RWPE2 (cell line): ENCODE data around the gene NRF1.
"Not testable (repeated sequence)": the region's sequence is repeated elsewhere in the genome, so short reads cannot be mapped to it uniquely, and the experiment has no call there.

Experiments used
- ATAC-seq: fragments of 200-7000 bp; cut with Tn5 transposase; 3 replicates; pipeline ENCODE4 v1.9.1; 2021; ENCODE audit warnings: low read depth
- DNase-seq: peaks from one replicate; pipeline ENCODE4 v3.0.0-alpha.2; 2020; ENCODE audit warnings: low spot score
- H3K27ac ChIP-seq: fragments of 450-650 bp; 2 replicates; pipeline ENCODE4 v1.5.1; 2017; ENCODE audit warnings: mild to moderate bottlenecking; ENCODE audit not compliant: poor library complexity, severe bottlenecking
- H3K27me3 ChIP-seq: fragments of 250-450 bp; sonication (Bioruptor Pico); 2 replicates; pipeline ENCODE4 v1.5.1; 2021; ENCODE audit warnings: mild to moderate bottlenecking, moderate library complexity; ENCODE audit not compliant: insufficient read depth, poor library complexity, severe bottlenecking
- H3K36me3 ChIP-seq: fragments of 250-450 bp; sonication (Bioruptor Pico); 2 replicates; pipeline ENCODE4 v1.5.1; 2020; ENCODE audit warnings: low read depth, mild to moderate bottlenecking, moderate library complexity
- H3K4me1 ChIP-seq: fragments of 250-450 bp; sonication (Bioruptor Pico); 2 replicates; pipeline ENCODE4 v1.5.1; 2021; ENCODE audit warnings: mild to moderate bottlenecking, moderate library complexity; ENCODE audit not compliant: insufficient read depth, poor library complexity, severe bottlenecking
- H3K4me3 ChIP-seq: fragments of 250-450 bp; sonication (Bioruptor Pico); 2 replicates; pipeline ENCODE4 v1.5.1; 2021; ENCODE audit warnings: mild to moderate bottlenecking, moderate library complexity; ENCODE audit not compliant: severe bottlenecking
- H3K9me3 ChIP-seq: fragments of 250-450 bp; sonication (Bioruptor Pico); 2 replicates; pipeline ENCODE4 v1.5.1; 2021; ENCODE audit warnings: mild to moderate bottlenecking, moderate library complexity; ENCODE audit not compliant: severe bottlenecking
- TF ChIP-seq, protein P1 (sequence below): fragments of 450-650 bp; IDR thresholded peaks from one replicate; pipeline ENCODE4 v1.5.1; 2017; ENCODE audit warnings: mild to moderate bottlenecking, moderate library complexity; ENCODE audit not compliant: poor library complexity, severe bottlenecking

NRF1 gene

GRCh38 chr7:129652914-129653313 is 41.4 kb downstream of the NRF1 start:
- TF ChIP-seq, protein P1, sequence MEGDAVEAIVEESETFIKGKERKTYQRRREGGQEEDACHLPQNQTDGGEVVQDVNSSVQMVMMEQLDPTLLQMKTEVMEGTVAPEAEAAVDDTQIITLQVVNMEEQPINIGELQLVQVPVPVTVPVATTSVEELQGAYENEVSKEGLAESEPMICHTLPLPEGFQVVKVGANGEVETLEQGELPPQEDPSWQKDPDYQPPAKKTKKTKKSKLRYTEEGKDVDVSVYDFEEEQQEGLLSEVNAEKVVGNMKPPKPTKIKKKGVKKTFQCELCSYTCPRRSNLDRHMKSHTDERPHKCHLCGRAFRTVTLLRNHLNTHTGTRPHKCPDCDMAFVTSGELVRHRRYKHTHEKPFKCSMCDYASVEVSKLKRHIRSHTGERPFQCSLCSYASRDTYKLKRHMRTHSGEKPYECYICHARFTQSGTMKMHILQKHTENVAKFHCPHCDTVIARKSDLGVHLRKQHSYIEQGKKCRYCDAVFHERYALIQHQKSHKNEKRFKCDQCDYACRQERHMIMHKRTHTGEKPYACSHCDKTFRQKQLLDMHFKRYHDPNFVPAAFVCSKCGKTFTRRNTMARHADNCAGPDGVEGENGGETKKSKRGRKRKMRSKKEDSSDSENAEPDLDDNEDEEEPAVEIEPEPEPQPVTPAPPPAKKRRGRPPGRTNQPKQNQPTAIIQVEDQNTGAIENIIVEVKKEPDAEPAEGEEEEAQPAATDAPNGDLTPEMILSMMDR: no peak
- Histone ChIP-seq H3K4me1 (peaks cover 16% of the 10 kb centered on the region), H3K27ac (no peak overlapping the region), H3K27me3 (no peaks in the 10 kb centered on the region), H3K4me3 (no peak overlapping the region), H3K36me3 (peaks cover 3% of the 10 kb centered on the region; the same call in 1 of the 2 replicates), H3K9me3 (no peaks in the 10 kb centered on the region)
- ATAC-seq: no peak
- DNase-seq: no peak

DNA sequence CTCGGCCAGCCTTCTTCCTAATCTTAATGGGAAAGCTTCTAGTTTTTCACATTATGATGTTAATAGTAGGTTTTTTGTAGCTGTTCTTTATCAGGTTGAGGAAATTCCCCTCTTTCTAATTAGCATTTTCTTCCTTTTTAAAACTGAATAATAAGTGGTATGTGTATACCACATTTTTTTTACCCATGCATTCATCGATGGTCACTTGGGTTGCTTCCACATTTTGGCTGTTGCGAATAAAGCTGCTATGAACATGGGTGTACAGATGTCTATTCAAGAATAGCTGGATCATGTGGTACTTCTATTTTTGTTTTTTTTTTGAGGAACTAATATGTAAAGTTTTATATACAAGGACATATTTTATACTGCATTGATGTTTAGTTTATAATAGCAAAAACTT is 44.3 kb downstream of the NRF1 start:
- no peak for ATAC-seq
- peaks cover 22% of the 10 kb centered on the region for H3K36me3 ChIP-seq
- H3K27me3 ChIP-seq: no peaks in the 10 kb centered on the region

GRCh38 chr7:129657363-129657762 is 45.8 kb downstream of the NRF1 start:
- H3K4me3 ChIP-seq: no peak overlapping the region
- peaks cover 3% of the 10 kb centered on the region for H3K4me1 ChIP-seq
- ATAC-seq (peak; percentile 89), DNase-seq (peak; percentile 56)
- no peaks in the 10 kb centered on the region for H3K27me3 ChIP-seq
- H3K9me3 ChIP-seq: peaks cover 11% of the 10 kb centered on the region
- H3K27ac ChIP-seq: no peak overlapping the region
- peaks cover 32% of the 10 kb centered on the region for H3K36me3 ChIP-seq
- TF ChIP-seq, protein P1: no peak

More for the DNA sequence above, 44.3 kb downstream of the NRF1 start:
- Histone ChIP-seq H3K27ac (no peak overlapping the region), H3K4me1 (peaks cover 3% of the 10 kb centered on the region), H3K9me3 (peaks cover 1% of the 10 kb centered on the region), H3K4me3 (no peak overlapping the region)
- no peak for DNase-seq
- TF ChIP-seq, protein P1: no peak

- Histone ChIP-seq H3K36me3 (peaks cover 32% of the 10 kb centered on the region), H3K4me1 (peaks cover 11% of the 10 kb centered on the region), H3K9me3 (peaks cover 11% of the 10 kb centered on the region)
- H3K4me3 ChIP-seq, DNase-seq, ATAC-seq, H3K27me3 ChIP-seq, H3K27ac ChIP-seq: not testable (repeated sequence)
These were observed 48.4 kb downstream of the NRF1 start for GRCh38 chr7:129659907-129660306.

DNA sequence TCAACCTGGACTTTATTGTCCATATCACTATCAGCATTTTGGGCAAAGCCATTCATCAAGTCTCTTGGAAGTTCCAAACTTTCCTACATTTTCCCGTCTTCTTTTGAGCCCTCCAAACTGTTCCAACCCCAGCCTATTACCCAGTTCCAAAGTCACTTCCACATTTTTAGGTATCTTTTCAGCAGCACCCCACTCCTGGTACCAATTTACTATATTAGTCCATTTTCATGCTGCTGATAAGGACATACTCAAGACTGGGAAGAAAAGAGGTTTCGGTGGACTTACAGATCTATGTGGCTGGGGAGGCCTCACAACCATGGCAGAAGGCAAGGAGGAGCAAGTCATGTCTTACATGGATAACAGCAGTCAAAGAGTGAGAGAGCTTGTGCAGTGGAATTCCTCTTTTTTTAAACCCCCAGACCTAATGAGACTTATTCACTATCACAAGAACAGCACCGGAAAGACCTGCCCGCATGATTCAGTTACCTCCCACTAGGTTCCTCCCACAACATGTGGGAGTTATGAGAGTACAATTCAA is 50.2 kb downstream of the NRF1 start:
- peaks cover 11% of the 10 kb centered on the region for H3K9me3 ChIP-seq
- TF ChIP-seq, protein P1: no peak
- no peak overlapping the region for H3K27ac ChIP-seq
- peaks cover 35% of the 10 kb centered on the region for H3K36me3 ChIP-seq
- no peaks in the 10 kb centered on the region for H3K27me3 ChIP-seq
- H3K4me1 ChIP-seq: peaks cover 13% of the 10 kb centered on the region
- DNase-seq (no peak), ATAC-seq (no peak)
- no peak overlapping the region for H3K4me3 ChIP-seq

- H3K27me3 ChIP-seq, H3K4me3 ChIP-seq, ATAC-seq, DNase-seq, H3K27ac ChIP-seq: not testable (repeated sequence)
- Histone ChIP-seq H3K36me3 (peaks cover 29% of the 10 kb centered on the region), H3K4me1 (peaks cover 13% of the 10 kb centered on the region), H3K9me3 (peaks cover 11% of the 10 kb centered on the region)
These were observed 51.7 kb downstream of the NRF1 start for GRCh38 chr7:129663240-129663639.
